Right kidney (tissue), 1 donor: ENCODE measurements around the gene EPB41L2.

Experiments
- DNase-seq: peaks from one replicate; pipeline ENCODE4 v3.0.0-alpha.2; 2016

The EPB41L2 gene

DNA sequence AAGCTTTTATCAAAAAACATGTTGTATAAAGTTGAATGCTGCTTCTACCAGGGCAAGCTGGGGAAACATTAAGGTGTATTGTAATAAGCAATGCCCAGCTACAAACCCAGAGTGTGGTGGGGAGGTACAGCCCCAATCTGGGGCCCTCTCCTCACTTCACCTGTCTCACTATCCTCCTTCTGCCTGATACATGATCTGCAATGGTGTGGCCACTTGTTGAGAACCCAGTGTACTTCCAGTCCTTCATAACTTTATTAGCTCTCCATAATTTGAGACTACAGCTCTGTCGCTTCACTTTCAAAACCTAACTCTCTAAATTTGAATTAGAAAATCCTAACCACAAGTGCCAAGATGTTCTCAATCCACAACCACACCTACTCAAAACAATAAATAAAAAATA lies 84.9 kb downstream of the EPB41L2 start:
- DNase-seq: no peak

- no peak for DNase-seq
Observed at GRCh38 chr6:130975325-130975724, 87.7 kb downstream of the EPB41L2 start.

DNA sequence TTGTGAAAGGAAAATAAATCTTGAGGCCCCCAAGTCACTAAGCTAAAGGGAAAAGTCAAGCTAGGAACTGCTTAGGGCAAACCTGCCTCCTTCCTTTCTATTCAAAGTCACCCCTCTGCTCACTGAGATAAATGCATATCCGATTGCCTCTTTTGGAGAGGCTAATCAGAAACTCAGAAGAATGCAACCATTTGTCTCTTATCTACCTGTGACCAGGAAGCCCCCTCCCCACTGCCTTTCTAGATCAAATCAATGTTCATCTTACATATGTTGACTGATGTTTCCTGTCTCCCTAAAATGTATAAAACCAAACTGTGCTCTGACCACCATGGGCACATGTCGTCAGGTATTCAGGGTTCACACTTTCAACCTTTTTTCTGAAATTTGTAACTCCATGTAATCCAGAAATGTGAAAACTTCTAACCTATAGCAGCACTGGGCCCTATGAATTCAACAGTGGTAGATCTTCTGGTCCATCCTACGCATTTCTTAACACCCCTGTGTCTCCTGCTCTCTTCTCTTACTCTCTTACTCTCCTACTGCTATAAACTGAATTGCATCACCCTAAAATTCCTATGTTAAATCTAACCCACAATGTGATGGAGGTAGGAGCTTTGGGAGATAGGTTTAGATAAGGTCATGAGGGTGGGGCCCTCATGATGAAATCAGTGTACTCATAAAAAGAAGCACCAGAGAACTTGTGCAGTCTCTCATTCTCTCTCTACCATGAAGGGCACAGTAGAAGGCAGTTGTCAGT lies 89.3 kb downstream of the EPB41L2 start:
- DNase-seq: no peak

GRCh38 chr6:130971504-130971903 lies 91.5 kb downstream of the EPB41L2 start:
- no peak for DNase-seq

GRCh38 chr6:130970839-130971410 lies 92.1 kb downstream of the EPB41L2 start:
- no peak for DNase-seq

DNA sequence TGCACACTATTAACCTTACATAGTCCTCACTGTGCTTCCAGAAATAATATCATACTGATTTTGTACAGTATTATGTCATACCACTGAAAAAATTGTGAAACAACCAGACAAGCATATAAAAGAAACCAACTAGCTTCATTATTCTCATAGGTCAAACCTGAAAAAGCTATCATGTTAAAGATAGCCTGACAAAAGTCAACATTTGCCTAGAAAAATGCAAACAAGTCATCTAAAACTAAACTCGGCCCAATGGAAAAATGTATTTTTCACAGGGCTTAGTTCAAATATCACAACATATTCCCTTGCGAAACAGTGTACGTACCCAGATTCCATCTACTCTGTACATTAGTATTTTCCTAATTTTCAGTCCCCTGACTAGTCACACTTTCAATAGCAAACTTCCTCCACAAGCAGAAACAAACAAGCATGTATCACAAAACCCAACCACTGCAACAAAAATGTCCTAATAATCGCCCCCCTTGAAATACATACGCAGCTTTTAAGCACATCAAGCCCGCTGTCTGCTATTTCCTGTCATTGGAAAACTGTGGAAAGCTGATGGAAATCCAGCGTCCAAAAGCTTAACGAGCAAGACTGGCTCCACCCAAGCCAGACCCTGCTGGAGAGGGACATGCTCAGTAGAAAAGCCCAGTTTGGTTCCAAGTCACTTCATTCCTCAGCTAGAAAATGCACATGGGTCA lies 93.1 kb downstream of the EPB41L2 start:
- no peak for DNase-seq

- no peak for DNase-seq
Observed at GRCh38 chr6:130969166-130969565, 93.9 kb downstream of the EPB41L2 start.

GRCh38 chr6:130968476-130968875 lies 94.6 kb downstream of the EPB41L2 start:
- DNase-seq: no peak

DNA sequence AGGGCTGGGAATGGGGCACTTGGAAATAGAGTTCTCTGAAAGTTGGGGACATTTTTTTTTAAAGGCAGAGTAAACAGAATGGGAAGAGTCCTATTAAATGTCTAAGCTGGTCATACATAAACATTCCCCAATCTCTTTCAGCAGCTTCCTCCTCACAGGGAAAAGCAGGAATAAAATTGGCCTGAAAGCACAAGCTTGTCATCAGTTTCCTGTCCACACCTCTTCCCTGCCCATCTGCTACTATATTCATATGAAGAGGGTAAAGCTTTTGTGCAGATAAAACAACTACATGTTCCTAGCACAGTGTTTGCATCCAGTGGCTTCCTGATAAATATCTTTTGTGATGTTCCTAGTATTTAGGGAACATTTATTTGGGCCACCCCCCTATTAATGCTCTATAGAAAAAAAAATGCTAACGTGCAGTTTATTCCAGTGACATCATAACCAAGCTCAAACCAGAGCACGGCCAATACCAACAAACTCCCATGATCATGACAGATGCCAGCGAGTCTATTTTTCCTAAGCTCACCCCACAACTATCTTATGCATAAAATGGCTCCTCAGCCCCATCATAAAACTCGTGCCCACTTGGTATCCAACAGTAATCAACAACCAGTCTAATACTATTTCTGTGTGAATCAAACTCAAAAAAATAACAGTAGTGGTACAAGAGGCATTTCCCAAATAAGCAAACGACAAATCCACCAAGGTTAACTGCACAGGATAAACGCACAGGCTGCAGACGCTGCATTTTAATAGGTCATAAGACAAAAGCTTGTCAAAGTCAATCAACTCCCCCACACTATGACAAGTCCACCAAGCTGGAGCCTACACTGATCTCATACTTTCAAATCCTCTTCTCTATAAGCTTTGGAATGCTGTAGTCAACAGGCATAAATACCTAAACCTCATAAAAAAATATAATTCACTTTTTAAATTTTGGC lies 95.3 kb downstream of the EPB41L2 start:
- no peak for DNase-seq

- no peak for DNase-seq
Observed at GRCh38 chr6:130966344-130966980, 96.6 kb downstream of the EPB41L2 start.

- no peak for DNase-seq
Observed at GRCh38 chr6:130965656-130966055, 97.4 kb downstream of the EPB41L2 start.

DNA sequence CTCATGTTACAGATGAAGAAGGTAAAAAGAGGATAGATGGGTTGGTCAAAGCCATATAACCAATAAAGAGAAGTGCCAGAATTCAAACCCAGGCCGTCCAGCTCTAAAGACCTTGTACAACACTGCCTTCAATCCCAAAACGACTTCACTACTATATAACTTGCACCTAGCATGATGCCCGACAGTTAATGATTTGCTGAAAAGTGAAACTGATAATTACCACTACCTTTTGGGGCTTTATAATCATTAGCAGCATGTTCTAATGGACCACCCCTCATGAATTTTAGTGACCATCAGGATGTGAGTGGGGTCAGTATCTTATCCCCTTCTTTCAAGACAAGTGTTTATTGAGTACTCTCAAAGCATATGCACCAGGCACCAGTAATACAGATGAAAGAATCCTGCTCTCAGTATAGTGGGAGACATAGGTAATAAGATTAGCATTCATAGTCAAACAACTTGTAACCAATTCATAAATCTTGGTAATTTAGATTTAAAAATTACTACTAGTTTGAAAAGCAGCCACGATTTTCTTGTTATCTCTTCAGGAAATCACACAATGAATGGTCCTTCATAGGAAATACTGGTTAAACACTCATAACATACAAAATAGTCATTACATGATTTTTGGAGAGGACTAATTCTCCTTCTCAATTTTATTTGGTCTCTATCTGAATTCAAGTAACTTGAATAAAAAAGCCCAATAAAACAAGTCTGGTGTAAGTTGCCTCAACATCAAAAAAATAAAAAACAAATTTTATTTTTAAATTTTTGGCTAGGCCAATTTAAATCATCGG lies 98.0 kb downstream of the EPB41L2 start:
- DNase-seq: no peak

DNA sequence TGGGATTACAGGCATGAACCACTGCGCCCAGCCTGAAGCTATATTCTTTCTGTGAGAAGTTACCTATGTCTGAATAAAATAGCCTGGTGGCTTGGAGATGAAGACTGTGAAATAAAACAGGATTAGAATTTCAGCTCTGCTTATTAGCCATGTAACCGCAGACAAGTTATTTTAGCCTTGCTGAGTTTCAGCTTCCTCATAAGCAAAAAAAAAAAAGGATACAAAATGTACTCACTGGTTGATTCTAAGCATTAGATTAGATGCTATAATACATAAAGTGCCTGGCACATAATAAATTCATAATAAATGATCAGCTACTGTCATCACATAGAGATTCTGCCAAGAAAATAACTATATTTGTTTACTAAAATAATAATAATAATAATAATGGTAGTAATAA lies 98.8 kb downstream of the EPB41L2 start:
- no peak for DNase-seq

DNA sequence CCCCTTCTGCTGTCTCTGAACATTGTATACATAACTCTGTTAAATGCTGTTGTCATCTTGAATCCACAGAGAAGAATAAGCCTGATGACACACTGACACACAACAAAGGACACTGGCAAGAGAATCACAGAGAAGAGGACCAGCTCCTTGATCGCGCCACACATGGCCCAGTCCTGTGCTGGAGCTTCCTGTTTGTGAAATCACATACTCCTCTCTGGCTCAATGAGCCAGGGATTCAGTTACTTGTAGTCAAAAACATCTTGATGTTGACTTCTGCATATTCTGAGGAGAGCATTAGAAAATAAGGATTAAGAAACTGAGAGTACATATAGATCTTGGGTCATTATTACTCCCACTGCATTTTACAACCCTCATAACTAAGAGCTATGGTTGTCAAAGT lies 100.1 kb downstream of the EPB41L2 start:
- DNase-seq: no peak

- no peak for DNase-seq
Observed at GRCh38 chr6:130961148-130961547, 101.9 kb downstream of the EPB41L2 start.

GRCh38 chr6:130959951-130960350 lies 103.1 kb downstream of the EPB41L2 start:
- DNase-seq: no peak

GRCh38 chr6:130958468-130958867 lies 104.6 kb downstream of the EPB41L2 start:
- no peak for DNase-seq

- no peak for DNase-seq
Observed at GRCh38 chr6:130955755-130956154, 107.3 kb downstream of the EPB41L2 start.

GRCh38 chr6:130949553-130949952 lies 113.5 kb downstream of the EPB41L2 start:
- no peak for DNase-seq

DNA sequence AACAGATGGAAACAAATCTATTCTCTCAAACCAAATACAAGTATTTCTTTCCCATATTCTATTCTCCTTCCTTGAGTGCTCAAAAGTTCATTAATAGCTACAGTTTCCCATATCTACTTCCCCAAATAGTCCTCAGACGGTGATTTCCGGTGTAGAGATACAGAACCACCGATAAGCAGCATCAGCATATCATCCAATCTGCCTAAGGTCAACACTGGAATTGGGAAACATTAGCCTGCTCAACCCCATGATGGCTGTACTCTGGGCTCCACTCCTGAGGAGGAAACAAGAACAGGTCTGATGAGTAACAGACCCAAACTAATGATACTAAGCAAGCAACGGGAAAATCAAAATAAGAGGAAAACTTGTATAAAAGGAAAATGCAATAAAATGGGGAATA lies 115.6 kb downstream of the EPB41L2 start:
- no peak for DNase-seq

DNA sequence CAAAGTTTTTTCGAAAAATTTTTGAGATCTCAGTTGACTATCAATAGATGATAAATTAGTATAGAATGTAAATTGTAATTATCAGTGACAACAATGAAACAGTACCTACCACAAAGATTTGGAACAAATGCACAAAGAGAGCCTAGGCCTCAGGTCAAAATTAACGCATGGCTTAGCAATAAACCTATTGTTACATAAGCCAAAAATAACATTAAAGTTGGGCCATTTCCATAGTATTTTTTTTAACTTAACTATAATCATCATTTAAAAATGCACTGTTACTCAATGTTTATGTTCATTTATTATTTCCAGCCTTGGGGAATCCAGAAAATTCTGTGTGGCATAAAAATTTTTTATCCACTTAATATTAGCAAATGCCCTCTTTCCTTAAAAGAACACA lies 117.0 kb downstream of the EPB41L2 start:
- no peak for DNase-seq
